Neural progenitor cell (in vitro differentiated cells): ENCODE results near the gene FBXL4. TPM values are rescaled to one million over a fixed set of nuclear protein-coding genes. Genes with fewer than 3 reads are reported as not detected.

Experiments
- DNase-seq: peaks from one replicate; pipeline ENCODE4 v3.0.0-alpha.2; 2016; ENCODE audit warnings: low spot score
- H2AFZ ChIP-seq: fragments of 200-600 bp; sonication (generic); replicated peaks from 2 replicates; pipeline ENCODE4 v1.6.1; 2016; ENCODE audit warnings: antibody characterized with exemption
- H3F3A ChIP-seq: fragments of 200-600 bp; sonication (generic); 2 replicates; pipeline ENCODE4 v1.6.1; 2016; ENCODE audit warnings: antibody characterized with exemption, low read depth
- H3K27ac ChIP-seq: fragments of 200-600 bp; sonication (generic); 2 replicates; pipeline ENCODE4 v1.5.1; 2016; ENCODE audit warnings: mild to moderate bottlenecking
- H3K27me3 ChIP-seq: fragments of 200-600 bp; sonication (generic); 2 replicates; pipeline ENCODE4 v1.6.1; 2016; ENCODE audit warnings: mild to moderate bottlenecking, moderate library complexity
- H3K36me3 ChIP-seq: fragments of 200-600 bp; sonication (generic); 2 replicates; pipeline ENCODE4 v1.5.1; 2016
- H3K4me1 ChIP-seq: fragments of 200-600 bp; sonication (generic); 2 replicates; pipeline ENCODE4 v1.6.1; 2016; ENCODE audit warnings: mixed run types
- H3K4me2 ChIP-seq: fragments of 200-600 bp; sonication (generic); 2 replicates; pipeline ENCODE4 v1.6.1; 2016
- H3K4me3 ChIP-seq: fragments of 200-600 bp; sonication (generic); 2 replicates; pipeline ENCODE4 v1.5.1; 2016
- H3K79me2 ChIP-seq: fragments of 200-600 bp; sonication (generic); 2 replicates; pipeline ENCODE4 v1.6.1; 2016; ENCODE audit warnings: low read depth
- H3K9ac ChIP-seq: fragments of 200-600 bp; sonication (generic); 2 replicates; pipeline ENCODE4 v1.6.1; 2016
- H3K9me3 ChIP-seq: fragments of 200-600 bp; sonication (generic); 2 replicates; pipeline ENCODE4 v1.5.1; 2016; ENCODE audit warnings: low read depth
- H4K20me1 ChIP-seq: fragments of 200-600 bp; sonication (generic); 2 replicates; pipeline ENCODE4 v1.6.1; 2016; ENCODE audit warnings: low read depth
- H3K27ac Mint-ChIP-seq: 3 replicates; pipeline ENCODE4 v1.8.0; 2021; ENCODE audit warnings: mixed read lengths
- H3K27me3 Mint-ChIP-seq: 2 replicates; pipeline ENCODE4 v1.8.0; 2022; ENCODE audit warnings: low read depth, mild to moderate bottlenecking, inconsistent platforms, moderate library complexity, mixed read lengths; ENCODE audit not compliant: insufficient read depth
- H3K36me3 Mint-ChIP-seq: 3 replicates; pipeline ENCODE4 v1.8.0; 2021; ENCODE audit warnings: mixed read lengths
- H3K4me1 Mint-ChIP-seq: 3 replicates; pipeline ENCODE4 v1.8.0; 2021; ENCODE audit warnings: mixed read lengths
- H3K4me3 Mint-ChIP-seq: 3 replicates; pipeline ENCODE4 v1.8.0; 2021; ENCODE audit warnings: mild to moderate bottlenecking, moderate library complexity, mixed read lengths
- H3K9me3 Mint-ChIP-seq: 3 replicates; pipeline ENCODE4 v1.8.0; 2020; ENCODE audit warnings: mixed read lengths
- CTCF ChIP-seq: fragments of 200-600 bp; sonication (generic); IDR thresholded peaks from 2 replicates; pipeline ENCODE4 v1.5.1; 2017; ENCODE audit warnings: antibody characterized with exemption, mild to moderate bottlenecking
- EZH2 ChIP-seq: fragments of 200-600 bp; sonication (generic); IDR thresholded peaks from 2 replicates; pipeline ENCODE4 v1.6.1; 2017; ENCODE audit warnings: antibody characterized with exemption, mild to moderate bottlenecking, moderate library complexity
- EZH2phosphoT487 ChIP-seq: fragments of 200-600 bp; sonication (generic); IDR thresholded peaks from 2 replicates; pipeline ENCODE4 v1.6.1; 2017; ENCODE audit warnings: antibody characterized with exemption
- total RNA-seq: library from RNA; depleted of rRNA; stranded (reverse); fragments of >200 nt; gene quantifications from 2 replicates; pipeline ENCODE4 v1.2.3, GENCODE V29; 2015; ENCODE audit warnings: low replicate concordance

The FBXL4 gene
- total RNA-seq, 1 donor from 2014 or later = 18.3 TPM

- H3K4me3 Mint-ChIP-seq = peak overlapping the region; percentile 94
- peaks cover 27% of the 10 kb centered on the region for H3K4me1 Mint-ChIP-seq
- peaks cover 2% of the 10 kb centered on the region for H3K9me3 Mint-ChIP-seq
- peak; percentile 20 for TF ChIP-seq EZH2
- TF ChIP-seq EZH2phosphoT487 = no peak
- H4K20me1 ChIP-seq = peaks cover 56% of the 10 kb centered on the region
- no peaks in the 10 kb centered on the region for H3K9me3 ChIP-seq
- peak; percentile 69 for DNase-seq
- H3K27ac Mint-ChIP-seq = peak overlapping the region; percentile 97
- H3K4me3 ChIP-seq = peak overlapping the region; percentile 56
- H3K9ac ChIP-seq = no peak overlapping the region
- peaks cover 2% of the 10 kb centered on the region for H3K27me3 Mint-ChIP-seq
- H3K4me1 ChIP-seq = peaks cover 54% of the 10 kb centered on the region
- H3K79me2 ChIP-seq = peaks cover 46% of the 10 kb centered on the region
- H3K36me3 Mint-ChIP-seq = peaks cover 40% of the 10 kb centered on the region
- H3K4me2 ChIP-seq = peak overlapping the region; percentile 88
- H2AFZ ChIP-seq = peak overlapping the region; percentile 4
- no peak overlapping the region for H3K27ac ChIP-seq
- peaks cover 91% of the 10 kb centered on the region for H3K27me3 ChIP-seq
- H3K36me3 ChIP-seq = no peaks in the 10 kb centered on the region
- H3F3A ChIP-seq = peaks cover 47% of the 10 kb centered on the region
These were observed 112.4 kb downstream of the FBXL4 start for GRCh38 chr6:98835149-98836024.

- H4K20me1 ChIP-seq = peaks cover 51% of the 10 kb centered on the region
- no peaks in the 10 kb centered on the region for H3K36me3 ChIP-seq
- Mint-ChIP-seq H3K27me3 (peaks cover 2% of the 10 kb centered on the region), H3K4me1 (peaks cover 29% of the 10 kb centered on the region), H3K27ac (peak within 1 kb of the TSS; percentile 99), H3K4me3 (peak within 1 kb of the TSS; percentile 94), H3K9me3 (peaks cover 2% of the 10 kb centered on the region), H3K36me3 (peaks cover 30% of the 10 kb centered on the region)
- H2AFZ ChIP-seq = peak within 1 kb of the TSS; percentile 77
- peaks cover 91% of the 10 kb centered on the region for H3K27me3 ChIP-seq
- H3K9me3 ChIP-seq = no peaks in the 10 kb centered on the region
- H3K27ac ChIP-seq = peak within 1 kb of the TSS; percentile 52
- DNase-seq = peak; percentile 99
- TF ChIP-seq CTCF = no peak
- no peak for TF ChIP-seq EZH2
- TF ChIP-seq EZH2phosphoT487 = no peak
- H3K79me2 ChIP-seq = peaks cover 42% of the 10 kb centered on the region
- H3F3A ChIP-seq = peaks cover 46% of the 10 kb centered on the region
- H3K9ac ChIP-seq = no peak within 1 kb of the TSS
- H3K4me3 ChIP-seq = peak within 1 kb of the TSS; percentile 56
- H3K4me2 ChIP-seq = peak within 1 kb of the TSS; percentile 88
- H3K4me1 ChIP-seq = peaks cover 59% of the 10 kb centered on the region
These were observed 113.4 kb downstream of the FBXL4 start, which contains the start of gene POU3F2 for GRCh38 chr6:98834060-98835031. POU3F2 (plus strand) TSS chr6:98834574; CDS start chr6:98834874, 300 bp downstream.

- H3K9ac ChIP-seq = no peak overlapping the region
- Mint-ChIP-seq H3K27ac (peak overlapping the region; percentile 99), H3K4me3 (peak overlapping the region; percentile 92), H3K4me1 (peaks cover 34% of the 10 kb centered on the region), H3K36me3 (peaks cover 24% of the 10 kb centered on the region), H3K9me3 (peaks cover 2% of the 10 kb centered on the region), H3K27me3 (peaks cover 2% of the 10 kb centered on the region)
- no peaks in the 10 kb centered on the region for H3K36me3 ChIP-seq
- H3K79me2 ChIP-seq = peaks cover 33% of the 10 kb centered on the region
- no peaks in the 10 kb centered on the region for H3K9me3 ChIP-seq
- H2AFZ ChIP-seq = peak overlapping the region; percentile 77
- peaks cover 53% of the 10 kb centered on the region for H3F3A ChIP-seq
- peaks cover 91% of the 10 kb centered on the region for H3K27me3 ChIP-seq
- no peak overlapping the region for H3K27ac ChIP-seq
- peaks cover 63% of the 10 kb centered on the region for H3K4me1 ChIP-seq
- TF ChIP-seq EZH2 = peak; percentile 38
- no peak for TF ChIP-seq CTCF
- TF ChIP-seq EZH2phosphoT487 = no peak
- H3K4me3 ChIP-seq = peak overlapping the region; percentile 56
- H4K20me1 ChIP-seq = peaks cover 48% of the 10 kb centered on the region
- H3K4me2 ChIP-seq = peak overlapping the region; percentile 88
- DNase-seq = peak; percentile 76
These were observed 114.3 kb downstream of the FBXL4 start for GRCh38 chr6:98833307-98834059.
